Choroid plexus epithelial cell (primary cell): ENCODE data around the gene SGPP2.

Experiments
- DNase-seq: peaks from one replicate; pipeline ENCODE4 v3.0.0-alpha.2; 2010; ENCODE audit warnings: low read depth
- H3K4me3 ChIP-seq: 2 replicates; pipeline ENCODE4 v1.5.1; 2011; ENCODE audit warnings: low read depth, mild to moderate bottlenecking, control low read depth, low read length, moderate library complexity
- CTCF ChIP-seq: conservative IDR thresholded peaks from 2 replicates; pipeline ENCODE4 v1.5.1; 2011; ENCODE audit warnings: low read depth, mild to moderate bottlenecking, control low read depth, inconsistent platforms, low read length, moderate library complexity

SGPP2 gene

DNA sequence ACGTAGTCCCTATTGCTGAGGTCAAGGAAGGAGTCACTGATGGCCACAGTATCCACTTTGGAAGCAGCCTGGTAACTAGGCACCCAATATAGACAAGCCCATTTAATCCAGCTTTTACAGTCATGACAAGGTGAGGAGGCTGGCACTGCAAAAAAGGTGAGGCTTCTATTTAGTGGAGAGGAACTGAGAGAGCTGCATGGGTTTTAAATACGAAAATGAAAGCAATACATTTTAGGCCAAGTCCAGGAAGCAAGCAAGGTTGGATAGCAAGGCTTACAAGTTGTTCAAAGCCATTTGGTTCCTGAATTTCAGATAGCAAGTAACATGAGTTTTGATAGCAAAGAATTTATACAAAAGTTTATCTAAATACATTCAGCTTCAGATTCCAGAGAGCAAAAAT, 80.4 kb downstream of the SGPP2 start:
- H3K4me3 ChIP-seq: no peak overlapping the region
- TF ChIP-seq CTCF: no peak
- DNase-seq: no peak

- no peak for TF ChIP-seq CTCF
- no peak overlapping the region for H3K4me3 ChIP-seq
- no peak for DNase-seq
These were observed 82.0 kb downstream of the SGPP2 start for GRCh38 chr2:222506230-222506935.

DNA sequence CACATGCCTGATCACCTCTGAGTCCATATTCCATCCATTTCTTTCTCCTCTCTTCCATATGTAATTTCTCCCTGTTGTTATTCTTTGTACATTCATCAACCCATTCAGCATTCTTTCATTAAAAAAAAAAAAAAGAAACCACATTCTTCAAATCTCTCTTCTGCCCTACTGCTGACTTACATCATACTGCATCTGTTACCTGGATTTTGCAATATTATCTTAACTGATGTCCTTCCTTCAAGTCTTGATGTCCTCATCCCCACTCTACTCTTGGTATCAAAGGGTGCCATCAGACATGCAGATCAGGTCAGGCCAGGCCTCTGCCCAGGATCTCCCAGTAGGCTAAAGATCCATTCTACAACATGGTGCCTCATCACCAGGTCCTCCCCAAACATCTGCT, 90.6 kb downstream of the SGPP2 start:
- no peak for DNase-seq
- TF ChIP-seq CTCF: no peak

DNA sequence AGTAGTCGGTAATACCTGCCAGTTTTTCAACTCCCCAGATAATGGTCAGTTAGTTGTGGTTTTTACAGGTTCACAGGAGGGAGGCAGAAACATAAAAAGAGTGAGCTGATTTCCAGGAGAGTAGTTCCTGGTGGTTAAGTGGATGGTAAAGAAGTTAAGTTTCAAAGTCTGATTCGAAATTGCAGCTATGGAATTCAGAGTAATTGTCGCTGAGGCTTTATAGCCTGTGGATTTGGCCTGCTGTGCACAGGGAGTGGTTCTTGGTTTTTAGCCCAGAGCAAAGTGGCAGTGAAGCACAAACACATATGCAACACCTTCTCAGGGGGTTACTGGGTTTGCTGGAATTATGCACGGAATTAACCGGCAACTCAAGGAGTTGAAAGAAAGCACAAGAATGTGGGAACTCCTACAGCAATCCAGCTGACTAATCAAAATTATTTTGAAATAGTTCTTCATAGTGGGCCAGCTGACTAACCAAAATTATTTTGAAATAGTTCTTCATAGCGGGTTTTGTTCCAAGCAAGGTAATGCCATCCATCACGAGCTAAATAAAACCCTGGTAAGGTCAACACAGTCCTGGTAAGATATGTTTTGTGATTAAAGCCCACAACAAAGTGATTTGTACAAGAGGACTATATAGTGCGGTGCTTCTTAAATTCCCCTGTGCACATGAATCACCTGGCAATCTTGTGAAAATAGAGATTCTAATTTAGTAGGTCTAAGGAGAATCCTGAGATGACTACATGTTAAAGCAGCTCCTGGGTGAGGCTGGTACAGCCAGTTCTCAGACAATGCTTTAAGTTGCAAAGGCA, 94.4 kb downstream of the SGPP2 start:
- DNase-seq: peak; percentile 67
- no peak for TF ChIP-seq CTCF
- H3K4me3 ChIP-seq: no peak overlapping the region

More for the DNA sequence above, 90.6 kb downstream of the SGPP2 start:
- H3K4me3 ChIP-seq: no peak overlapping the region

GRCh38 chr2:222521099-222521498, 96.8 kb downstream of the SGPP2 start:
- TF ChIP-seq CTCF: no peak
- H3K4me3 ChIP-seq: no peak overlapping the region
- no peak for DNase-seq

DNA sequence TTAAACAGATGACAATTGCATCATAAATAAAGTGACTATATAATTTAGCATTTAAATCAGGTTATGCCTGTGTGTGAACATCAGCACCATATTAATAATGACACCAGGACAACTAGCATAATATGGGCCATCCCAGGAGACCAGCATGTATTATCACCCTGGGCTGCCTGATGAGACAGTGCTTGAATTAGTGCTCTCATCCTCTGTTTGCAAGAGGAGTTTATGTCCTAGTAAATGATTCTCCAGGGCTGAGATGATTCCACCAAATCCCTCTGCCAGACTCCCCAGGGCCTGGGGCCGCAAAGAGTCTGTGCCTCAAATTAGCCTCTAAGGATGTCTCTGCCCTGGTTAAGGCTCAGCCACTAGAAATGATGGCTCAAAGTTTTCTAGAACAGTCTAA, 97.7 kb downstream of the SGPP2 start:
- no peak for DNase-seq
- no peak for TF ChIP-seq CTCF
- H3K4me3 ChIP-seq: no peak overlapping the region
